Upper lobe of right lung (tissue), 1 donor: ENCODE data around the gene OR10G4. TPM values are rescaled to one million over a fixed set of nuclear protein-coding genes. Genes with fewer than 3 reads are reported as not detected.
"Not testable (repeated sequence)": the region's sequence is repeated elsewhere in the genome, so short reads cannot be mapped to it uniquely, and the experiment has no call there.

ENCODE experiments used
- ATAC-seq: fragments of 200-7000 bp; cut with Tn5 transposase; one replicate; pipeline ENCODE4 v1.9.1; 2020; ENCODE audit warnings: mild to moderate bottlenecking, moderate library complexity
- DNase-seq: peaks from one replicate; pipeline ENCODE4 v3.0.0-alpha.2; 2020
- H3K27ac ChIP-seq: fragments of 200-600 bp; one replicate; pipeline ENCODE4 v1.8.0; 2022
- H3K27me3 ChIP-seq: fragments of 200-600 bp; one replicate; pipeline ENCODE4 v1.8.0; 2022; ENCODE audit warnings: mild to moderate bottlenecking
- H3K36me3 ChIP-seq: fragments of 200-600 bp; one replicate; pipeline ENCODE4 v1.8.0; 2022
- H3K4me1 ChIP-seq: fragments of 200-600 bp; one replicate; pipeline ENCODE4 v1.8.0; 2022
- H3K4me3 ChIP-seq: fragments of 200-600 bp; one replicate; pipeline ENCODE4 v1.8.0; 2022; ENCODE audit warnings: mild to moderate bottlenecking
- H3K9me3 ChIP-seq: fragments of 200-600 bp; one replicate; pipeline ENCODE4 v1.8.0; 2022
- intact Hi-C: fragments of 100-400 bp; cut with DNase I; formaldehyde crosslinking; loops from one replicate; pipeline ENCODE4 v1.11.0; 2022
- total RNA-seq: library from RNA; stranded (reverse); fragmentation: NEBNext Ultra II Directional; extraction: Animal tissue kit (Norgen Biotek cat#: 25700); gene quantifications from one replicate; pipeline ENCODE4 v1.2.1, GENCODE V29; 2021
- TF ChIP-seq, protein P1 (sequence below): fragments of 200-600 bp; IDR thresholded peaks from one replicate; pipeline ENCODE4 v1.8.0; 2022; ENCODE audit warnings: antibody characterized with exemption
- donor health status: DM: no; HTN: yes; CAD: no; lungs with severe emphysema.

OR10G4 gene
- total RNA-seq, 1 donor from 2014 or later = not detected

GRCh38 chr11:123995119-123995518 lies 17.7 kb upstream of the OR10G4 start, which contains the start of gene OR10G6:
OR10G6 (minus strand) TSS chr11:123995161; CDS start chr11:123995161, 0 bp downstream.
- H3K27ac ChIP-seq = no peak within 1 kb of the TSS
- no peaks in the 10 kb centered on the region for H3K36me3 ChIP-seq
- ATAC-seq (no peak), DNase-seq (no peak)
- TF ChIP-seq, protein P1, sequence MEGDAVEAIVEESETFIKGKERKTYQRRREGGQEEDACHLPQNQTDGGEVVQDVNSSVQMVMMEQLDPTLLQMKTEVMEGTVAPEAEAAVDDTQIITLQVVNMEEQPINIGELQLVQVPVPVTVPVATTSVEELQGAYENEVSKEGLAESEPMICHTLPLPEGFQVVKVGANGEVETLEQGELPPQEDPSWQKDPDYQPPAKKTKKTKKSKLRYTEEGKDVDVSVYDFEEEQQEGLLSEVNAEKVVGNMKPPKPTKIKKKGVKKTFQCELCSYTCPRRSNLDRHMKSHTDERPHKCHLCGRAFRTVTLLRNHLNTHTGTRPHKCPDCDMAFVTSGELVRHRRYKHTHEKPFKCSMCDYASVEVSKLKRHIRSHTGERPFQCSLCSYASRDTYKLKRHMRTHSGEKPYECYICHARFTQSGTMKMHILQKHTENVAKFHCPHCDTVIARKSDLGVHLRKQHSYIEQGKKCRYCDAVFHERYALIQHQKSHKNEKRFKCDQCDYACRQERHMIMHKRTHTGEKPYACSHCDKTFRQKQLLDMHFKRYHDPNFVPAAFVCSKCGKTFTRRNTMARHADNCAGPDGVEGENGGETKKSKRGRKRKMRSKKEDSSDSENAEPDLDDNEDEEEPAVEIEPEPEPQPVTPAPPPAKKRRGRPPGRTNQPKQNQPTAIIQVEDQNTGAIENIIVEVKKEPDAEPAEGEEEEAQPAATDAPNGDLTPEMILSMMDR = no peak
- H3K4me3 ChIP-seq = no peak within 1 kb of the TSS
- H3K27me3 ChIP-seq = no peaks in the 10 kb centered on the region
- no peaks in the 10 kb centered on the region for H3K4me1 ChIP-seq
- H3K9me3 ChIP-seq = no peaks in the 10 kb centered on the region
- intact Hi-C loops = no loop called here

DNA sequence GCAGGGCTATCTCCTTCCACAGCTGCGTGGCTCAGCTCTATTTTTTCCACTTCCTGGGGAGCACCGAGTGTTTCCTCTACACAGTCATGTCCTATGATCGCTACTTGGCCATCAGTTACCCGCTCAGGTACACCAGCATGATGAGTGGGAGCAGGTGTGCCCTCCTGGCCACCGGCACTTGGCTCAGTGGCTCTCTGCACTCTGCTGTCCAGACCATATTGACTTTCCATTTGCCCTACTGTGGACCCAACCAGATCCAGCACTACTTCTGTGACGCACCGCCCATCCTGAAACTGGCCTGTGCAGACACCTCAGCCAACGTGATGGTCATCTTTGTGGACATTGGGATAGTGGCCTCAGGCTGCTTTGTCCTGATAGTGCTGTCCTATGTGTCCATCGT lies 3.0 kb downstream of the OR10G4 start:
- H3K9me3 ChIP-seq, H3K36me3 ChIP-seq, DNase-seq, H3K4me3 ChIP-seq, intact Hi-C loops, H3K4me1 ChIP-seq, H3K27me3 ChIP-seq, H3K27ac ChIP-seq: not testable (repeated sequence)
- peak; percentile 24 for ATAC-seq

GRCh38 chr11:124026498-124026897 lies 13.7 kb downstream of the OR10G4 start, which contains the start of gene OR10G8:
OR10G8 (plus strand) TSS chr11:124026798; CDS start chr11:124029623, 2,825 bp downstream.
- Histone ChIP-seq H3K4me1 (no peaks in the 10 kb centered on the region), H3K4me3 (no peak within 1 kb of the TSS), H3K27me3 (no peaks in the 10 kb centered on the region), H3K36me3 (no peaks in the 10 kb centered on the region), H3K27ac (no peak within 1 kb of the TSS), H3K9me3 (no peaks in the 10 kb centered on the region)
- intact Hi-C loops = no loop called here
- TF ChIP-seq, protein P1 = no peak
- DNase-seq (no peak), ATAC-seq (no peak)

- Histone ChIP-seq H3K4me3 (no peak overlapping the region), H3K4me1 (no peaks in the 10 kb centered on the region), H3K36me3 (no peaks in the 10 kb centered on the region), H3K27me3 (no peaks in the 10 kb centered on the region), H3K27ac (no peak overlapping the region), H3K9me3 (no peaks in the 10 kb centered on the region)
- ATAC-seq (no peak), DNase-seq (no peak)
- TF ChIP-seq, protein P1 = no peak
- intact Hi-C loops = no loop called here
These were observed 23.9 kb downstream of the OR10G4 start for GRCh38 chr11:124036666-124037065.

DNA sequence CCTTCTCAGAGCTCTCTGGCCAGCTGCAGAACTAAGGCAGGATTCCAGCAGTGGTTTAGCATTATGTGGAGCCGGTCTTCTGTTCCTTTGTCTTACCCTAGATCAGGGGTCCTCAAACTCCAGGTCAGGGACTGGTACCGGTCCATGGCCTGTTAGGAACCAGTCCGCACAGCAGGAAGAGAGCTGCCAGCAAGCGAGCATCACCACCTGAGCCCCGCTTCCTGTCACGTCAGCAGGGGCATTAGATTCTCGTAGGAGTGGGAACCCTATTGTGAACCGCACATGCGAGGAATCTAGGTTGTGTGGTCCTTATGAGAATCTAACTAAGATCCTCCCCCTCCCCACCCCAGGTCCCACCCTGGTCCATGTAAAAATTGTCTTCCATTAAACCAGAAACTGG lies 26.8 kb downstream of the OR10G4 start:
- TF ChIP-seq, protein P1 = no peak
- H3K27me3 ChIP-seq = no peaks in the 10 kb centered on the region
- no peaks in the 10 kb centered on the region for H3K4me1 ChIP-seq
- H3K36me3 ChIP-seq = no peaks in the 10 kb centered on the region
- no peak overlapping the region for H3K27ac ChIP-seq
- intact Hi-C loops = no loop called here
- ATAC-seq (no peak), DNase-seq (no peak)
- H3K4me3 ChIP-seq = no peak overlapping the region
- no peaks in the 10 kb centered on the region for H3K9me3 ChIP-seq

DNA sequence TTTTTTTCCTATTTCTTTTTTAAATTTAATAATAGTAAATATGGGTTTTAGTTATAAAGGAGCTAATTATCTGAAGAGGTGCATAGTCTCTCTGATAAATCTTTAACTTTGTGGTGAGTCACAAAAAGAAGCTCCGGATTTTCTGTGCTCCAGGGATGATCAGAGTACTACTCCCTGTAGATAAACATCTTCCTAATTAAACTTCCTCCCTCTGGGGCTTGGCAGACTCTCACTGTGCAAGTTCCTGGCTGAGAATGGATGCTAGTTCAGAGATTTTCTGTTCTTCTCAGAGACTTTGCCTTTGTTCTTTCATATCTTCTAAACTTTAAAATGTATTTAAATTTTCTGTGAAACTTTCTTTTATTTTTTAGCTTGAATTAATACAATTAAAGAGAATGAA lies 28.5 kb downstream of the OR10G4 start, which contains the start of gene OR10G7:
OR10G7 (minus strand) TSS at position 72 of the 400 bp plus-strand sequence. CDS start 2,324 bp downstream, outside the sequence.
- no peak for DNase-seq
- no peak within 1 kb of the TSS for H3K27ac ChIP-seq
- H3K36me3 ChIP-seq = no peaks in the 10 kb centered on the region
- H3K4me1 ChIP-seq = no peaks in the 10 kb centered on the region
- intact Hi-C loops = no loop called here
- no peak for ATAC-seq
- no peak within 1 kb of the TSS for H3K4me3 ChIP-seq
- no peaks in the 10 kb centered on the region for H3K27me3 ChIP-seq
- TF ChIP-seq, protein P1 = no peak
- no peaks in the 10 kb centered on the region for H3K9me3 ChIP-seq
